Measurements from ENCODE around the gene METTL8. TPM values are rescaled to one million over a fixed set of nuclear protein-coding genes. Genes with fewer than 3 reads are reported as not detected.
"Not testable (repeated sequence)": the region's sequence is repeated elsewhere in the genome, so short reads cannot be mapped to it uniquely, and the experiment has no call there.

Gene METTL8
- total and polyA plus RNA-seq, 12 donors, result 1.7 to 13.6 (median 11.3) TPM

GRCh38 chr2:171431677-171432167 is 2.1 kb downstream of the METTL8 start:
- WGBS, 2 donors, result 96 to 99% methylated on average over 9 of the region's 9 CpGs

GRCh38 chr2:171430516-171431410 is 3.0 kb downstream of the METTL8 start:
- H3K4me1 ChIP-seq, result peaks cover 0 to 20% (median 16%) of the 10 kb centered on the region in 9 donors
- no peak for DNase-seq

More at GRCh38 chr2:171431677-171432167, 2.1 kb downstream of the METTL8 start:
- peaks cover 0 to 12% (median 0%) of the 10 kb centered on the region in 9 donors for H3K36me3 ChIP-seq
- H3K4me3 ChIP-seq, result no peak overlapping the region
- no peaks in the 10 kb centered on the region for H3K27me3 ChIP-seq
- peaks cover 0 to 8% (median 0%) of the 10 kb centered on the region in 11 donors for H3K9me3 ChIP-seq
- TF ChIP-seq, protein P1, sequence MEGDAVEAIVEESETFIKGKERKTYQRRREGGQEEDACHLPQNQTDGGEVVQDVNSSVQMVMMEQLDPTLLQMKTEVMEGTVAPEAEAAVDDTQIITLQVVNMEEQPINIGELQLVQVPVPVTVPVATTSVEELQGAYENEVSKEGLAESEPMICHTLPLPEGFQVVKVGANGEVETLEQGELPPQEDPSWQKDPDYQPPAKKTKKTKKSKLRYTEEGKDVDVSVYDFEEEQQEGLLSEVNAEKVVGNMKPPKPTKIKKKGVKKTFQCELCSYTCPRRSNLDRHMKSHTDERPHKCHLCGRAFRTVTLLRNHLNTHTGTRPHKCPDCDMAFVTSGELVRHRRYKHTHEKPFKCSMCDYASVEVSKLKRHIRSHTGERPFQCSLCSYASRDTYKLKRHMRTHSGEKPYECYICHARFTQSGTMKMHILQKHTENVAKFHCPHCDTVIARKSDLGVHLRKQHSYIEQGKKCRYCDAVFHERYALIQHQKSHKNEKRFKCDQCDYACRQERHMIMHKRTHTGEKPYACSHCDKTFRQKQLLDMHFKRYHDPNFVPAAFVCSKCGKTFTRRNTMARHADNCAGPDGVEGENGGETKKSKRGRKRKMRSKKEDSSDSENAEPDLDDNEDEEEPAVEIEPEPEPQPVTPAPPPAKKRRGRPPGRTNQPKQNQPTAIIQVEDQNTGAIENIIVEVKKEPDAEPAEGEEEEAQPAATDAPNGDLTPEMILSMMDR (IDR thresholded peaks at IDR 0.05), result no peak
- ATAC-seq (no peak), DNase-seq (peak in 1 of 2 donors; percentile 11)
- intact Hi-C loops (cut with DNase I), result loop anchor here in 7 of 10 donors (5.0 to 10.0 kb wide), 4 partner anchors 93 to 269 kb away; partner anchors contain the start of genes CYBRD1 (in 3 of the 7), TLK1 (in 3 of the 7) and DYNC1I2 (in 1 of the 7)
- peaks cover 0 to 21% (median 17%) of the 10 kb centered on the region in 9 donors for H3K4me1 ChIP-seq
- H3K27ac ChIP-seq, result no peak overlapping the region

DNA sequence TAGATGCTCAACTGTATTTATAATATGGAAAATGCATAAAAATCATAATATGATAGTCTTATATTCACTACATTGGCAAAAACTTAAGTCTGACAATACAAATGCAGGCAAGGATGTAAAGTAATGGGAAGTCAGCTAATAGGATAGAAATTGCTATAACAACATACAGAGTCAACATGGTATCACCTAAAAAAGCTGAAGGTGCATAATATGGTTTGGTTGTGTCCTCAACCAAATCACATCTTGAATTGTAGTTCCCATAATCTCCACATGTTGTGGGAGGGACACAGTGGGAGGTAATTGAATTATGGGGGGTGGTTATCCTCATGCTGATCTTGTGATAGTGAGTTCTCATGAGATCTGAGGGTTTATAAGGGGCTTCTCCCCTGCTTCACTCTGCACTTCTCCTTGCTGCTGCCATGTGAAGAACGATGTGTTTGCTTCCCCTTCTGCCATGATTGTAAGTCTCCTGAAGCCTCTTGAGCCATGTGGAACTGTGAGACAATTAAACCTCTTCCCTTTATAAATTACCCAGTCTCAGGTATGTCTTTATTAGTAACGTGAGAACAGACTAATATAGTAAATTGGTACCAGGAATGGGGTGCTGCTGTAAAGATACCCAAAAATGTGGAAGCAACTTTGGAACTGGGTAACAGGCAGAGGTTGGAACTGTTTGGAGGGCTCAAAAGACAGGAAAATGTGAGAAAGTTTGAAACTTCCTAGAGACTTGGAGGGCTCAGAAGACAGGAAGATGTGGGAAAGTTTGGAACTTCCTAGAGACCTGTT is 10.9 kb downstream of the METTL8 start:
- not testable (repeated sequence) for ATAC-seq, H3K27ac ChIP-seq, DNase-seq, H3K4me1 ChIP-seq, H3K27me3 ChIP-seq, H3K36me3 ChIP-seq, H3K4me3 ChIP-seq
- H3K9me3 ChIP-seq, result peaks cover 0 to 30% (median 0%) of the 10 kb centered on the region in 11 donors
- intact Hi-C loops (cut with DNase I), result loop anchor here in 1 of 10 donors (5.0 kb wide), 1 partner anchor 451 kb away; no protein-coding TSS in a partner anchor
- 94 to 97% methylated on average over 2 of the region's 2 CpGs for WGBS, 2 donors

More at GRCh38 chr2:171430516-171431410, 3.0 kb downstream of the METTL8 start:
- peaks cover 0 to 2% (median 0%) of the 10 kb centered on the region in 9 donors for H3K36me3 ChIP-seq
- WGBS, 2 donors, result 96 to 97% methylated on average over 7 of the region's 7 CpGs
- TF ChIP-seq, protein P1 (IDR thresholded peaks at IDR 0.05), result no peak
- H3K4me3 ChIP-seq, result no peak overlapping the region
- H3K27me3 ChIP-seq, result no peaks in the 10 kb centered on the region
- peaks cover 0 to 8% (median 0%) of the 10 kb centered on the region in 11 donors for H3K9me3 ChIP-seq
- ATAC-seq, result no peak
- H3K27ac ChIP-seq, result no peak overlapping the region
- intact Hi-C loops (cut with DNase I), result loop anchor here in 7 of 10 donors (5.0 to 10.0 kb wide), 4 partner anchors 94 to 268 kb away; partner anchors contain the start of genes CYBRD1 (in 3 of the 7), TLK1 (in 3 of the 7) and DYNC1I2 (in 1 of the 7)

DNA sequence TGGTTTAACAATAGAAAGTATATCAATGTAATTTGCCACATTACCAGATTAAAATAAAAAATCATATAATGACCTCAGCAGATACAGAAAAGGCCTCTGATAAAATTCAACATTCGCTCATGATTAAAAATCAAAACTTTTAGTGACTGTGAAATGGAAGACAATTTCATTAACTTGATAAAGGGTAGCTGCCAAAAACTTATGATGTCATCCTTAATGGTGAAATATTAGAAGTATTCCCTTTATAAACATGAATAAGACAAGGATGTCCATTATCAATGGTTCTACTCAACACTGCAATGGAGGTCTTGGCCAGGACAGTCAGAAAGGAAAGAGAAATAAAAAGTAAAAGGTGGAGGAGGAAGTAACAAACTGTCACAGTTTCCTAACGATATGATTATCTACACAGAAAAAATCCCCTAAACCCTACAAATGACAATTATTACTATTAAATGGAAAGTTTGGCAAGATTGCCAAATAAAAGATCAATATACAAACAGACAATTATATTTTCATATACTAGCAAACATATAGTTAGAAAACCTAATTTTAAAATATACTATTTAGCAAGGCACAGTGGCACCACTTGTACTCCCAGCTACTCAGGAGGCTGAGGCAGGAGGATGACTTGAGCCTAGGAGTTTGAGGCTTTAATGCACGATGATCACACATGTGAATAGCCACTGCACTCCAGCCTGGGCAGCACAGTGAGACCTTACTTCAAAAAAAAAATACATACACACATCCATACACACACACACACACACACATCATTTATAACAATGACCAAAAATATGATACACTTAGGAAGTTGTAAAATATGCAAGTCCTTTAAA is 12.8 kb downstream of the METTL8 start:
- H3K27me3 ChIP-seq, result no peaks in the 10 kb centered on the region
- DNase-seq (no peak), ATAC-seq (no peak)
- H3K36me3 ChIP-seq, result no peaks in the 10 kb centered on the region
- TF ChIP-seq, protein P1 (IDR thresholded peaks at IDR 0.05), result no peak
- no peak overlapping the region for H3K4me3 ChIP-seq
- no peak overlapping the region for H3K27ac ChIP-seq
- H3K4me1 ChIP-seq, result peaks cover 0 to 6% (median 0%) of the 10 kb centered on the region in 9 donors
- peaks cover 0 to 30% (median 0%) of the 10 kb centered on the region in 11 donors for H3K9me3 ChIP-seq
- 84 to 86% methylated on average over 3 of the region's 3 CpGs for WGBS, 2 donors
- intact Hi-C loops (cut with DNase I), result loop anchor here in 2 of 10 donors (2.0 to 5.0 kb wide), 2 partner anchors 448 to 449 kb away; no protein-coding TSS in a partner anchor

Data from heart right ventricle (tissue), 16 donors.